HL-60 (cell line): ENCODE measurements around the gene BCO1.

Source experiments
- DNase-seq, 2 experiments: peaks; one replicate each; pipeline ENCODE4 v3.0.0-alpha.2; 2010 to 2020; ENCODE audit warnings: low read depth in 1 of 2, low spot score in 1 of 2
- H3K27ac ChIP-seq: fragments of 250-450 bp; sonication (Bioruptor Pico); replicated peaks from 2 replicates; pipeline ENCODE4 v1.5.1; 2020; ENCODE audit warnings: mild to moderate bottlenecking, moderate library complexity
- H3K27me3 ChIP-seq: fragments of 250-450 bp; sonication (Bioruptor Pico); 2 replicates; pipeline ENCODE4 v1.5.1; 2021; ENCODE audit warnings: mild to moderate bottlenecking, moderate library complexity; ENCODE audit not compliant: insufficient read depth, poor library complexity, severe bottlenecking
- H3K4me3 ChIP-seq: replicated peaks from 2 replicates; pipeline ENCODE4 v1.5.1; 2011; ENCODE audit warnings: mild to moderate bottlenecking, control low read depth, low read length; ENCODE audit not compliant: insufficient read depth
- GABPA ChIP-seq: IDR thresholded peaks from 2 replicates; pipeline ENCODE4 v1.6.1; 2012; ENCODE audit warnings: low read depth
- POLR2AphosphoS5 ChIP-seq: IDR thresholded peaks from 2 replicates; pipeline ENCODE4 v1.6.1; 2012; ENCODE audit warnings: low read depth
- SPI1 ChIP-seq: IDR thresholded peaks from 2 replicates; pipeline ENCODE4 v1.6.1; 2012; ENCODE audit warnings: low read depth, mild to moderate bottlenecking, borderline replicate concordance
- TF ChIP-seq, protein P1 (sequence below): IDR thresholded peaks from one replicate; pipeline ENCODE4 v1.5.1; 2011; ENCODE audit warnings: low read length, control low read depth, inconsistent platforms; ENCODE audit not compliant: insufficient read depth
- TF ChIP-seq, protein P2 (sequence below): IDR thresholded peaks from 2 replicates; pipeline ENCODE4 v1.6.1; 2012; ENCODE audit warnings: low read depth; ENCODE audit not compliant: insufficient replicate concordance

Gene BCO1

GRCh38 chr16:81321039-81321438 is 82.5 kb downstream of the BCO1 start:
- Histone ChIP-seq H3K27me3 (no peaks in the 10 kb centered on the region), H3K4me3 (no peak overlapping the region), H3K27ac (no peak overlapping the region)
- TF ChIP-seq SPI1 (no peak), GABPA (no peak), POLR2AphosphoS5 (no peak)
- TF ChIP-seq, protein P1, sequence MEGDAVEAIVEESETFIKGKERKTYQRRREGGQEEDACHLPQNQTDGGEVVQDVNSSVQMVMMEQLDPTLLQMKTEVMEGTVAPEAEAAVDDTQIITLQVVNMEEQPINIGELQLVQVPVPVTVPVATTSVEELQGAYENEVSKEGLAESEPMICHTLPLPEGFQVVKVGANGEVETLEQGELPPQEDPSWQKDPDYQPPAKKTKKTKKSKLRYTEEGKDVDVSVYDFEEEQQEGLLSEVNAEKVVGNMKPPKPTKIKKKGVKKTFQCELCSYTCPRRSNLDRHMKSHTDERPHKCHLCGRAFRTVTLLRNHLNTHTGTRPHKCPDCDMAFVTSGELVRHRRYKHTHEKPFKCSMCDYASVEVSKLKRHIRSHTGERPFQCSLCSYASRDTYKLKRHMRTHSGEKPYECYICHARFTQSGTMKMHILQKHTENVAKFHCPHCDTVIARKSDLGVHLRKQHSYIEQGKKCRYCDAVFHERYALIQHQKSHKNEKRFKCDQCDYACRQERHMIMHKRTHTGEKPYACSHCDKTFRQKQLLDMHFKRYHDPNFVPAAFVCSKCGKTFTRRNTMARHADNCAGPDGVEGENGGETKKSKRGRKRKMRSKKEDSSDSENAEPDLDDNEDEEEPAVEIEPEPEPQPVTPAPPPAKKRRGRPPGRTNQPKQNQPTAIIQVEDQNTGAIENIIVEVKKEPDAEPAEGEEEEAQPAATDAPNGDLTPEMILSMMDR: no peak
- TF ChIP-seq, protein P2, sequence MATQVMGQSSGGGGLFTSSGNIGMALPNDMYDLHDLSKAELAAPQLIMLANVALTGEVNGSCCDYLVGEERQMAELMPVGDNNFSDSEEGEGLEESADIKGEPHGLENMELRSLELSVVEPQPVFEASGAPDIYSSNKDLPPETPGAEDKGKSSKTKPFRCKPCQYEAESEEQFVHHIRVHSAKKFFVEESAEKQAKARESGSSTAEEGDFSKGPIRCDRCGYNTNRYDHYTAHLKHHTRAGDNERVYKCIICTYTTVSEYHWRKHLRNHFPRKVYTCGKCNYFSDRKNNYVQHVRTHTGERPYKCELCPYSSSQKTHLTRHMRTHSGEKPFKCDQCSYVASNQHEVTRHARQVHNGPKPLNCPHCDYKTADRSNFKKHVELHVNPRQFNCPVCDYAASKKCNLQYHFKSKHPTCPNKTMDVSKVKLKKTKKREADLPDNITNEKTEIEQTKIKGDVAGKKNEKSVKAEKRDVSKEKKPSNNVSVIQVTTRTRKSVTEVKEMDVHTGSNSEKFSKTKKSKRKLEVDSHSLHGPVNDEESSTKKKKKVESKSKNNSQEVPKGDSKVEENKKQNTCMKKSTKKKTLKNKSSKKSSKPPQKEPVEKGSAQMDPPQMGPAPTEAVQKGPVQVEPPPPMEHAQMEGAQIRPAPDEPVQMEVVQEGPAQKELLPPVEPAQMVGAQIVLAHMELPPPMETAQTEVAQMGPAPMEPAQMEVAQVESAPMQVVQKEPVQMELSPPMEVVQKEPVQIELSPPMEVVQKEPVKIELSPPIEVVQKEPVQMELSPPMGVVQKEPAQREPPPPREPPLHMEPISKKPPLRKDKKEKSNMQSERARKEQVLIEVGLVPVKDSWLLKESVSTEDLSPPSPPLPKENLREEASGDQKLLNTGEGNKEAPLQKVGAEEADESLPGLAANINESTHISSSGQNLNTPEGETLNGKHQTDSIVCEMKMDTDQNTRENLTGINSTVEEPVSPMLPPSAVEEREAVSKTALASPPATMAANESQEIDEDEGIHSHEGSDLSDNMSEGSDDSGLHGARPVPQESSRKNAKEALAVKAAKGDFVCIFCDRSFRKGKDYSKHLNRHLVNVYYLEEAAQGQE: no peak
- no peak for DNase-seq

DNA sequence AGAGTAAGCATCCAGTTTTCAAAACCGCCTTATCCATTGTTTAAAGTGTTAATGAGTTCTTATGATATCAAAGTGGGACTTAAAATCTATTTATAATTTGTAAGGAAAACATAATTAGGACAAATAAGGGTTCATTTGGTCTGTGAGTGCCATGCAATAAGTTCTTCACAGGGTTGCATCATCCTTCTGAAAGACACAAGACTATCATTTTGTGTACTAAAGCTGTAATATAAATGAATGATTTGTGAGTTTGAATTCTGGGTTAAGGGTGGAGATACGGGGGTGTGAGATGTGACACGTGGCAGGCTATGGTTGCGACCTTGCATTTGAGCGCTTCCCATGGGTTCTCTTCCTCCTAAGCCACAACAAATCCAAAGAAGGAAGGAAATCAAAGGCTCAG is 83.0 kb downstream of the BCO1 start:
- H3K27ac ChIP-seq: no peak overlapping the region
- no peaks in the 10 kb centered on the region for H3K27me3 ChIP-seq
- TF ChIP-seq POLR2AphosphoS5: no peak
- DNase-seq: no peak
- H3K4me3 ChIP-seq: no peak overlapping the region

DNA sequence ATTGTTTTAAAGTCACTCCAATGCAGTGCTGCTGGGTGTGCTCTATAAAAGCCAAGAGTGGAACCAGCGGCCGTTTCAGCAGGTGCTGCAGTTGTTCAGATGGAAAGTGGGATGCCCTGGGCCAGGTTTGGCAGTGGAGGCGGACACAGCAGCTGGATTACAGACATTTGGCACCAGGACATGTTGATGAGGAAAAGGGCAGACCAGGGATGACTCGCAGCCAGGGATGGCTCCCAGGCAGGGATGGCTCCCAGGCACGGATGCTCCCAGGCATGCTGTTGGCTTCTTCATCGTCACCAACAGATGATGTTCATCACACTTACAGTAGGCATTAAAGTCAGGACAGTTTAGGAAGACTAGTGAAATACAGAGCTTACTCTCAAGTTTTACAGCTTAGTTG is 86.3 kb downstream of the BCO1 start:
- no peak for DNase-seq

GRCh38 chr16:81327011-81327410 is 88.5 kb downstream of the BCO1 start:
- TF ChIP-seq, protein P1: no peak
- no peak for TF ChIP-seq POLR2AphosphoS5
- TF ChIP-seq, protein P2: no peak
- TF ChIP-seq GABPA: no peak
- no peak for TF ChIP-seq SPI1
- Histone ChIP-seq H3K27ac (no peak overlapping the region), H3K4me3 (no peak overlapping the region), H3K27me3 (no peaks in the 10 kb centered on the region)
- no peak for DNase-seq

More for the DNA sequence above, 86.3 kb downstream of the BCO1 start:
- Histone ChIP-seq H3K27ac (no peak overlapping the region), H3K27me3 (no peaks in the 10 kb centered on the region), H3K4me3 (no peak overlapping the region)
- TF ChIP-seq GABPA: no peak
- TF ChIP-seq, protein P1: no peak
- no peak for TF ChIP-seq SPI1
- TF ChIP-seq, protein P2: no peak
- no peak for TF ChIP-seq POLR2AphosphoS5
